Small intestine (tissue), 7 donors: Measurements from ENCODE around the gene KIZ. TPM values are rescaled to one million over a fixed set of nuclear protein-coding genes. Genes with fewer than 3 reads are reported as not detected.
A peak's percentile ranks its signal among the peaks of the same experiment; 100 is the strongest.

Source experiments
- DNase-seq, 2 donors: peaks; one replicate each; pipeline versions ENCODE4 v3.0.0 to v3.0.0-alpha.2; 2013
- FAIRE-seq: peaks from 2 replicates; lab custom pipeline; 2012; peaks lifted over from hg19 to GRCh38; lab: Jason Lieb, UNC
- H3K27ac ChIP-seq, 3 donors: one replicate each; pipeline ENCODE4 v1.5.1; 2013; ENCODE audit warnings: low read length in 2 of 3, mild to moderate bottlenecking in 2 of 3, control low read depth in 1 of 3, inconsistent platforms in 1 of 3, low read depth in 1 of 3, moderate library complexity in 1 of 3
- H3K27me3 ChIP-seq, 3 donors: one replicate each; pipeline ENCODE4 v1.6.1; 2013; ENCODE audit warnings: low read length in 3 of 3, inconsistent platforms in 1 of 3; ENCODE audit not compliant: control insufficient read depth in 3 of 3, insufficient read depth in 3 of 3
- H3K36me3 ChIP-seq, 3 donors: one replicate each; pipeline ENCODE4 v1.6.1; 2013; ENCODE audit warnings: low read length in 3 of 3, inconsistent platforms in 1 of 3, low read depth in 1 of 3, mild to moderate bottlenecking in 1 of 3, moderate library complexity in 1 of 3; ENCODE audit not compliant: control insufficient read depth in 3 of 3, insufficient read depth in 2 of 3
- H3K4me1 ChIP-seq, 3 donors: one replicate each; pipeline ENCODE4 v1.6.1; 2013; ENCODE audit warnings: low read length in 2 of 3, inconsistent platforms in 1 of 3, low read depth in 1 of 3, mild to moderate bottlenecking in 1 of 3, moderate library complexity in 1 of 3; ENCODE audit not compliant: control insufficient read depth in 3 of 3, insufficient read depth in 2 of 3
- H3K4me3 ChIP-seq, 3 donors: one replicate each; pipeline ENCODE4 v1.5.1; 2013; ENCODE audit warnings: low read length in 3 of 3, control low read depth in 1 of 3, inconsistent platforms in 1 of 3, low read depth in 1 of 3, mild to moderate bottlenecking in 1 of 3, moderate library complexity in 1 of 3
- H3K9me3 ChIP-seq, 2 donors: one replicate each; pipeline ENCODE4 v1.6.1; 2013; ENCODE audit warnings: low read depth in 1 of 2, low read length in 1 of 2; ENCODE audit not compliant: control insufficient read depth in 2 of 2, insufficient read depth in 1 of 2
- WGBS, 3 donors: extraction: QIAGEN DNeasy Blood & Tissue Kit; methylation state at CpG; one replicate each; pipeline ENCODE4 v1.1.7; 2013; 5-methylcytosine and 5-hydroxymethylcytosine counted together
- polyA plus RNA-seq, 4 donors: library from polyadenylated mRNA; stranded (reverse) in 3 of 4; unstranded in 1 of 4; fragments of 200-250 nt in 3 of 4; fragments of 120-200 nt in 1 of 4; gene quantifications; one replicate each; pipeline versions ENCODE4 v1.2.1 to v1.2.3, GENCODE V29; 2013
- donor health status: healthy with polysubstance abuse.
- donor health status: control.
- donor health status: control.
- donor health status: Bipolar disorder and iron deficiency.
- donor health status: healthy.

KIZ gene
- polyA plus RNA-seq, 4 donors, result 11.7 to 38.4 (median 20.1) TPM

DNA sequence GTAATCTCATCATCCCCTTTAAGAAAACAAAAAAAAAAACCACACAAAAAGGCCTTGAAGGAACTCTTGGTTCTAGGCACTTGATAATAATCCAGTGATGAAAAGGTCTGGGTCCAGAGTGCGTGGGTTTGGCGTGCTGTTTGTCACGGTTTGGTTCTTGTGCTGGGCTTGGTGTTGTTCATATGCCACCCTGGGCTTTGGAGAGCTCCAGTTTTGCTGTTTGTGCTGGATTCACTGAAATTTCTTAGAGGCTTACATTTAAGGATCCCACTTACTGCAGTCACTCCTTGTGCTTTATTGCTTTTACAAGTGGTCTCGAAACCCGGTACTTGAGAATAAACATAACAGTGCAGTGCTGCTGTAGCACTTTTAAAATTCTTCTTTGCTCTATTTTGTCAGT lies 108.4 kb downstream of the KIZ start:
- DNase-seq (no peak), FAIRE-seq (no peak)
- no peak overlapping the region for H3K27ac ChIP-seq
- H3K4me1 ChIP-seq, result no peaks in the 10 kb centered on the region
- H3K27me3 ChIP-seq, result no peaks in the 10 kb centered on the region
- H3K9me3 ChIP-seq, result no peaks in the 10 kb centered on the region
- peaks cover 2 to 11% (median 10%) of the 10 kb centered on the region in 3 donors for H3K36me3 ChIP-seq
- WGBS, 3 donors, result 86 to 91% (median 88%) methylated on average over 5 of the region's 5 CpGs
- H3K4me3 ChIP-seq, result no peak overlapping the region

DNA sequence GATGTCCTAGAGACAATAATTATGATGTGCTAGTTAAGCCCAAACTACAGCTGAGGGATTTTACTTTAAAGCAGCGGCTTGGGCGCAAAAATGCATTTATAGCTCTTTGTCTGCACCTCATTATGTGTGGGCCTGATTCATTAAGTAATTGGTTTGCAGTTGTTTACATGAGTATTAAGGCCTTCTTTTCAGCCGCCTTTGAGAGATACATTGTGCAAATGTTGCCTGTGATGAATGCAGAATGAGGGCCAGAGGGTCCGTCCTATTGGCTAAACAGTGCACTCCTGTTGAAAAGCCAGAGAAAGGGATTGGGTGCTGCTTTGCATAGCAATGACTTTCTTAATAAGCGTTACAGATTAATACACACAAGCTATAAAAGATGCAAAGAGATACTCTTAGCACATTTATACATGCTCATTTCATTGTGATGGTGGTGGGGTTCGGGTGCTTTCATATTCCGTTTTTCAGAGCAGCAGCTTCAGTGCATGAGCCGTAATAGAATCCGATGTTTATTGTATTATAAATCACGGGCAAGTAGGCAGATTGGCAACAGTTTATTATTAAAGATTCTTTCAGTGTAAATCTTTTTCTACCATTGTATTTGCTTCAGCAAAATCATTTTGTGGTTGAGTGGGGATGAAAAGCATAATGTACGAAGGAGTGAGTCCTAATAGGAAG lies 109.1 kb downstream of the KIZ start:
- FAIRE-seq (no peak), DNase-seq (no peak)
- 84 to 88% (median 87%) methylated on average over 11 of the region's 11 CpGs for WGBS, 3 donors
- Histone ChIP-seq H3K27me3 (no peaks in the 10 kb centered on the region), H3K4me1 (no peaks in the 10 kb centered on the region), H3K27ac (no peak overlapping the region), H3K4me3 (no peak overlapping the region), H3K36me3 (peaks cover 2 to 10% (median 9%) of the 10 kb centered on the region in 3 donors), H3K9me3 (no peaks in the 10 kb centered on the region)

DNA sequence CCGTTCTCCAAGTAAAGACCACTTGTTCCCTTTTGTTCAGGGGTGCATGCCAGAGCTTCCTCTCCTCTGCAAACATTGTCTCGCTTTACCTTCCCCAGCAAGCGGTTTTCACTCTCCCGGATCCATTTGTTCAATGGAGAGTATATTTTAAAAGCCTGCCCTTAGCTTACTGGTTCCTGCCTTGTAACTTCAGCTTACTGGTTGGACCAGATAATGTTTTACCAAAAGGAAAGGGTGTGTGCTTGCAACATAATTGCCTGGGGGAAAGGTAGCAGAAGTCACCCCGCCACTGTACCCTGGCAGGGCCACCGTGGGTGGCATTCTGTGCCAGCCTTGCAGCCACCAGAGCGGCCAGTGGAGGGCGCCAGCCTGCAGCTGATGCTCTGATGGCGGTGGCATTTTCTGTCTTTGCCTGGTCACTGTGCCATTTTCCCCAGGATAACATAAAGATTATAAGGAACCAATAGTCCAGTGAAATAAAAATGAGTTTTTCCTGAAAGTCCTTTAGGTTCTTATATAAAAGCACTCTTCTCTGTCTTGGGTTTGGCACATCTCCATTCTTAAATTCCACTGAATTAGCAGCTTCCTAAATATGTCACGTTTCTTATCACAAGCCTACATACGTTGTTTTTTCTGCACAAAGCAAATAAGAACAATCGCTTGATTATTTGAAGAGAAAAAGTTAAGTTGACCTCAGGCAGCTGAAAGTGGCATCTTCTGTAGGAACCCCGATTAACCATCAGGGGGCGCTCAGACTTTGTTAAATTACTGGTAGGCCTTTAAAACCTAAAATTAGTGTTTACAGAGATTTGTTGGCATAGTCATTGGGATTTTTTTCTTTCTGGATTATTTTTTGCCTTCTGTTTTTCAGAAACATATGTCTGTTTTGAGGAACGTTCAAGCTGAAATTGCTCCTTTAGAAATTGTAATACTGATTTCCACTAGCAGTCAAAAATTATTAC lies 109.9 kb downstream of the KIZ start:
- peaks cover 0 to 7% (median 6%) of the 10 kb centered on the region in 3 donors for H3K36me3 ChIP-seq
- no peaks in the 10 kb centered on the region for H3K4me1 ChIP-seq
- no peak overlapping the region for H3K4me3 ChIP-seq
- no peaks in the 10 kb centered on the region for H3K27me3 ChIP-seq
- FAIRE-seq (peak; percentile 51), DNase-seq (peak; percentile 54 to 61)
- no peak overlapping the region for H3K27ac ChIP-seq
- no peaks in the 10 kb centered on the region for H3K9me3 ChIP-seq
- 28 to 31% (median 28%) methylated on average over 15 of the region's 15 CpGs for WGBS, 3 donors

DNA sequence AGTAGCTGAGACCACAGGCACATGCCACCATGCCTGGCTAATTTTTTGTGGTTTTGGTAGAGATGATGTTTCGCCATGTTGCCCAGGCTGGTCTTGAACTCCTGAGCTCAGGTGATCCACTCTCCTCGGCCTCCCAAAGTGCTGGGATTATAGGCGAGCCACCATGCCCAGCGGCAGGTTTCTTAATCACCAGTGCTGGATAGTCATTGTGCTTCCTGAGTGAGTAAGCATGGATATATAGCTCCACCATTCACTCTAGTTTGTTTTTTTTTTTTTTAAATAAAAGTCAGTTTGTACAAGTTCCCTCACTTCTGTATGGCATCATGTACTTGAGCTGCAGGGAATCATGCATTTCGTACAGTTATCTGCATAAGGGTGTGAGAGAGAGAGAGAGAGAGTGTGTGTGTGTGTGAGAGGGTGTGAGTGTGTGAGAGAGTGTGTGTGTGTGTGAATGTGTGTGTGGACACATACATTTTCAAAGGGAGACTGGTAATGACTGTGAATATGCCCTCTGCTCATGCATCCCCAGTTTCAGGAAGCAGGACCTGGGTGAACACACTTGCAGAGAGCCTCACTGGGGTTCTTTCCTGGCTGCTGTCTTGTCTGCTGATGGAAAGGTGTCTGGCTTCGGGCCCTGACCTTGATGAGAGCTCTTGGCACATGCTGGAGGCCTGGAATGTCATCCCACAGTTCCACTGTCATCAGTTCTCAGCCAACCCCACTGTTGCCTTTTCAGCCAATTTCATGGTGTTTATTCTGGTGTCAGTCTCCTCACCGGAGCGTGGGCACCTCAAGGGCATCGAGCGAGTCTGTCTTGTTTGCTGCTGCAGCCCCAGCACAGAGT lies 112.3 kb downstream of the KIZ start:
- H3K4me1 ChIP-seq, result no peaks in the 10 kb centered on the region
- no peaks in the 10 kb centered on the region for H3K9me3 ChIP-seq
- no peak overlapping the region for H3K4me3 ChIP-seq
- no peak overlapping the region for H3K27ac ChIP-seq
- no peaks in the 10 kb centered on the region for H3K27me3 ChIP-seq
- DNase-seq, result no peak
- peaks cover 0 to 7% (median 4%) of the 10 kb centered on the region in 3 donors for H3K36me3 ChIP-seq
- no peak for FAIRE-seq
- 90 to 93% (median 90%) methylated on average over 10 of the region's 10 CpGs for WGBS, 3 donors

DNA sequence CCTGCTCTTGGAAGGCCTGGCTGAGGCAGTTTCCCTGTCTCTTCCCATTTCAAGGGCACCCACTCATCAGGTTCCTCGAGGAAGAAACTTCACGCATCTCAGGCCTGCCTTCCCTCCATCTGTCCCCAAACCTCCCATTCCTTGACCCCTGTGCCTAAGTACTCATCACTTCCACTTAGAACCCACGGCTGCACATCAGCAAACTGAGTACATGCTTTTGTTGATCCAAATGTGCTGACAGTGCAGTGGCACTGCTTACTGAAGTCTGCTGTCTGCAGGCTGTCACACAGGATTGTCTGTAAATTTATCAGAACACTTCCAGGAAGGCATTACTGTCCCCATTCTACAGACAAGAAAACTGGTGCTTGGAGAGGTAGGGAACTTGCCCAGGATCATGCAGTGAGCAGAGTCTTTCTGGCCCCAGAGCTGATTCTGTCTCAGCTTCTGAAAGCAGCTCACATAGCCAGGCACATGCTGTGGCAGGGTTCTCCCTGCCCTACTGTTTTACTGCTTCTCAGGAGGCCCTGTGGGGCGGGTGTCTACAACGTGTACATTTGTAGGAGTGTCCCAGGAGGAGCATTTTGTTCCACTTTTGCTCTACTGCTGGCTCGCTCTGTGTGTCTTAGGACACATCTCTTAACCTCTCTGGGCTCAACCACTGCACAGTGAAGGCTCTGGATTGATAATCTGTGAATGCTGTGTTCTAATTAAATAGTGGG lies 113.1 kb downstream of the KIZ start:
- FAIRE-seq, result no peak
- Histone ChIP-seq H3K9me3 (no peaks in the 10 kb centered on the region), H3K4me1 (no peaks in the 10 kb centered on the region), H3K36me3 (peaks cover 0 to 7% (median 6%) of the 10 kb centered on the region in 3 donors), H3K27ac (no peak overlapping the region), H3K4me3 (no peak overlapping the region), H3K27me3 (no peaks in the 10 kb centered on the region)
- no peak for DNase-seq
- 83 to 89% (median 85%) methylated on average over 6 of the region's 6 CpGs for WGBS, 3 donors

DNA sequence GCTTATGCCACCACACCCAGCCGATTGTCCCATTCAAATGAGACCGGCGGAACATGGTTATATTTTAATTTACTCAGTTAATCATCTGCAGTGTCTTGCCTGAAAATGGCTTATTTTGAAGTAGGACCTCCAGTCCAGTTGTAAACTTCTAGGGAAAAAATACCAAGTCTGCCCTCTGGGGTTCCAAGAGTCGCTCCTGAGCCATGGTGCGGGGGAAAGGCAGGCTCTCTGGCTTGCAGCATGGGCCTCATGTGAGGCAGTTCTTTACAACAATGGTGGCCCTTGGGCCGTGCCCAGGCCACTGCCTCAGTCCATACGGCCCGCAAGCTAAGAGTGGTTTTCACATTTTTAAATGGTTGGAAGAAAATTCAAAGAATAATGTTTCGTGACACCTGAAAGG lies 114.5 kb downstream of the KIZ start:
- Histone ChIP-seq H3K4me1 (no peaks in the 10 kb centered on the region), H3K27ac (no peak overlapping the region), H3K36me3 (peaks cover 6 to 12% (median 9%) of the 10 kb centered on the region in 3 donors), H3K9me3 (no peaks in the 10 kb centered on the region), H3K4me3 (no peak overlapping the region), H3K27me3 (no peaks in the 10 kb centered on the region)
- WGBS, 3 donors, result 91 to 94% (median 92%) methylated on average over 9 of the region's 9 CpGs
- no peak for DNase-seq
- no peak for FAIRE-seq

DNA sequence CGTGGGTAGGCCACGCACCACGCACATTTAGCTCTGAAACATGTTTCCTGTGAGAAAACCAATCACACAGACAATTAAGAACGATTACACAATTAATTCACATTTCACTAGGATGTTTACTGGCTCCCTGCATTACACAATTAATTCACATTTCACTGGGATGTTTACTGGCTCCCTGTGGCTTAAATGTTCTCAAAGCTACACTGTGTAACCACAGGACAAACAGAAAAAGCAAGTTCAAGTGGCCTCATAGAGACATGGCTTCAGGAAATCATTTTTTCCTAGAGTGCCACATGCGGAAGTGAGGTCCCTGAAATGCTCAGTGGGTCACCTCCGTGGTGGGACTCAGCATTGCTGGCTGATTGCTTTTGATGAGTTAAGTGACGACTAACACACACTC lies 115.5 kb downstream of the KIZ start:
- peaks cover 6 to 14% (median 11%) of the 10 kb centered on the region in 3 donors for H3K36me3 ChIP-seq
- H3K9me3 ChIP-seq, result no peaks in the 10 kb centered on the region
- H3K4me3 ChIP-seq, result no peak overlapping the region
- H3K27ac ChIP-seq, result no peak overlapping the region
- 71 to 92% (median 82%) methylated on average over 7 of the region's 7 CpGs for WGBS, 3 donors
- no peaks in the 10 kb centered on the region for H3K4me1 ChIP-seq
- DNase-seq (no peak), FAIRE-seq (no peak)
- no peaks in the 10 kb centered on the region for H3K27me3 ChIP-seq
